ENCODE data around the gene ZCCHC9. TPM values are rescaled to one million over a fixed set of nuclear protein-coding genes. Genes with fewer than 3 reads are reported as not detected.

Gene ZCCHC9
- total RNA-seq, result 25.4 to 27.0 TPM (median 25.6 TPM) in 3 replicates

- H3K9me3 Mint-ChIP-seq, result no peaks in the 10 kb centered on the region
- H3K36me3 Mint-ChIP-seq, result peaks cover 6% of the 10 kb centered on the region
- peak; percentile 15 for TF ChIP-seq CTCF (IDR thresholded peaks at IDR 0.05; ENCODE audit: unreplicated experiment)
- peaks cover 33% of the 10 kb centered on the region for H3K4me1 Mint-ChIP-seq
- H3K27me3 Mint-ChIP-seq (ENCODE audit: low read depth), result no peaks in the 10 kb centered on the region
- peak within 1 kb of the TSS; percentile 98 for H3K27ac Mint-ChIP-seq
- peak; percentile 86 to 91 for DNase-seq (ENCODE audit: low spot score in 2 of 2, unreplicated experiment in 2 of 2)
- peak within 1 kb of the TSS; percentile 94 for H3K4me3 Mint-ChIP-seq
These were observed at the start of gene ZCCHC9 for GRCh38 chr5:81301271-81302015. Gene ZCCHC9 (plus strand): TSS chr5:81301587. CDS start chr5:81304758, 3,171 bp downstream.

- peaks cover 11% of the 10 kb centered on the region for H3K36me3 Mint-ChIP-seq
- no peak overlapping the region for H3K4me3 Mint-ChIP-seq
- TF ChIP-seq CTCF (IDR thresholded peaks at IDR 0.05; ENCODE audit: unreplicated experiment), result no peak
- peaks cover 3% of the 10 kb centered on the region for H3K4me1 Mint-ChIP-seq
- H3K27ac Mint-ChIP-seq, result no peak overlapping the region
- peaks cover 10% of the 10 kb centered on the region for H3K9me3 Mint-ChIP-seq
- H3K27me3 Mint-ChIP-seq (ENCODE audit: low read depth), result no peaks in the 10 kb centered on the region
- no peak for DNase-seq (ENCODE audit: low spot score in 2 of 2, unreplicated experiment in 2 of 2)
These were observed 49.5 kb upstream of the ZCCHC9 start for GRCh38 chr5:81251922-81252321.

GRCh38 chr5:81252904-81253303 lies 48.5 kb upstream of the ZCCHC9 start:
- Mint-ChIP-seq H3K4me1 (no peaks in the 10 kb centered on the region), H3K4me3 (no peak overlapping the region)
- TF ChIP-seq CTCF (IDR thresholded peaks at IDR 0.05; ENCODE audit: unreplicated experiment), result no peak

GRCh38 chr5:81253875-81254274 lies 47.5 kb upstream of the ZCCHC9 start:
- TF ChIP-seq CTCF (IDR thresholded peaks at IDR 0.05; ENCODE audit: unreplicated experiment), result no peak
- Mint-ChIP-seq H3K36me3 (peaks cover 11% of the 10 kb centered on the region), H3K4me3 (no peak overlapping the region), H3K4me1 (no peaks in the 10 kb centered on the region), H3K27ac (no peak overlapping the region), H3K9me3 (peaks cover 10% of the 10 kb centered on the region), H3K27me3 (ENCODE audit: low read depth) (no peaks in the 10 kb centered on the region)
- DNase-seq (ENCODE audit: low spot score in 2 of 2, unreplicated experiment in 2 of 2), result no peak

More at GRCh38 chr5:81252904-81253303, 48.5 kb upstream of the ZCCHC9 start:
- Mint-ChIP-seq H3K27me3 (ENCODE audit: low read depth) (no peaks in the 10 kb centered on the region), H3K27ac (no peak overlapping the region), H3K9me3 (peaks cover 10% of the 10 kb centered on the region), H3K36me3 (peaks cover 11% of the 10 kb centered on the region)
- no peak for DNase-seq (ENCODE audit: low spot score in 2 of 2, unreplicated experiment in 2 of 2)

GRCh38 chr5:81254886-81255559 lies 46.4 kb upstream of the ZCCHC9 start:
- DNase-seq (ENCODE audit: low spot score in 2 of 2, unreplicated experiment in 2 of 2), result no peak
- Mint-ChIP-seq H3K36me3 (peaks cover 18% of the 10 kb centered on the region), H3K4me1 (no peaks in the 10 kb centered on the region), H3K4me3 (no peak overlapping the region), H3K27ac (no peak overlapping the region), H3K27me3 (ENCODE audit: low read depth) (no peaks in the 10 kb centered on the region), H3K9me3 (peaks cover 11% of the 10 kb centered on the region)
- no peak for TF ChIP-seq CTCF (IDR thresholded peaks at IDR 0.05; ENCODE audit: unreplicated experiment)
